Subcutaneous adipose tissue (tissue), 4 donors: ENCODE data around the gene HOXC11. TPM values are rescaled to one million over a fixed set of nuclear protein-coding genes. Genes with fewer than 3 reads are reported as not detected.

Source experiments
- CTCF ChIP-seq: fragments of 450-650 bp; IDR thresholded peaks from one replicate; pipeline ENCODE4 v1.5.1; 2016; ENCODE audit warnings: low read depth, mild to moderate bottlenecking, control low read depth, antibody characterized with exemption, moderate library complexity
- total RNA-seq, 4 donors: library from RNA; depleted of rRNA; stranded (reverse); fragments of >200 nt; gene quantifications; one replicate each; pipeline ENCODE4 v1.1.0, GENCODE V29; 2016

Gene HOXC11
- total RNA-seq, 4 donors from 2014 or later, result 0.38 to 0.51 (median 0.44) TPM; not detected in 1

GRCh38 chr12:53976172-53976822 is 3.4 kb downstream of the HOXC11 start:
- no peak for TF ChIP-seq CTCF

GRCh38 chr12:53976823-53977595 is 4.1 kb downstream of the HOXC11 start:
- TF ChIP-seq CTCF, result no peak

- no peak for TF ChIP-seq CTCF
These were observed 4.9 kb downstream of the HOXC11 start for GRCh38 chr12:53977596-53978445.

- no peak for TF ChIP-seq CTCF
These were observed 5.8 kb downstream of the HOXC11 start for GRCh38 chr12:53978477-53979356.

GRCh38 chr12:53980104-53980801 is 7.3 kb downstream of the HOXC11 start:
- TF ChIP-seq CTCF, result no peak

- no peak for TF ChIP-seq CTCF
These were observed 8.0 kb downstream of the HOXC11 start for GRCh38 chr12:53980802-53981496.
